Left colon (tissue), 2 donors: ENCODE results near the gene DSPP. TPM values are rescaled to one million over a fixed set of nuclear protein-coding genes. Genes with fewer than 3 reads are reported as not detected.
"Not testable (repeated sequence)": the region's sequence is repeated elsewhere in the genome, so short reads cannot be mapped to it uniquely, and the experiment has no call there.

Experiments used
- ATAC-seq: fragments of 200-7000 bp; cut with Tn5 transposase; one replicate; pipeline ENCODE4 v1.9.1; 2020; ENCODE audit warnings: mild to moderate bottlenecking, moderate library complexity
- DNase-seq, 2 donors: peaks; one replicate each; pipeline ENCODE4 v3.0.0-alpha.2; 2020
- intact Hi-C, 2 donors: fragments of 100-400 bp; cut with DNase I in 1 of 2; cut with micrococcal nuclease in 1 of 2; formaldehyde crosslinking; loops; one replicate each; pipeline versions ENCODE4 v1.11.2 to v1.14.0; 2022; cut with DNase I, micrococcal nuclease
- long read RNA-seq: library from polyadenylated mRNA; unstranded; transcript quantifications from one replicate; pipeline ENCODE4 v2.0.0, GENCODE V29; 2021
- total RNA-seq, 2 donors: library from RNA; stranded (reverse); fragmentation: NEBNext Ultra II Directional; extraction: Animal tissue kit (Norgen Biotek cat#: 25700); gene quantifications; one replicate each; pipeline ENCODE4 v1.2.1, GENCODE V29; 2021
- donor health status: DM: no; HTN: no; CAD: no.
- donor health status: DM: yes; HTN: yes; CAD: no.

DSPP gene
- not detected for total RNA-seq
- long read RNA-seq: 0 reads

DNA sequence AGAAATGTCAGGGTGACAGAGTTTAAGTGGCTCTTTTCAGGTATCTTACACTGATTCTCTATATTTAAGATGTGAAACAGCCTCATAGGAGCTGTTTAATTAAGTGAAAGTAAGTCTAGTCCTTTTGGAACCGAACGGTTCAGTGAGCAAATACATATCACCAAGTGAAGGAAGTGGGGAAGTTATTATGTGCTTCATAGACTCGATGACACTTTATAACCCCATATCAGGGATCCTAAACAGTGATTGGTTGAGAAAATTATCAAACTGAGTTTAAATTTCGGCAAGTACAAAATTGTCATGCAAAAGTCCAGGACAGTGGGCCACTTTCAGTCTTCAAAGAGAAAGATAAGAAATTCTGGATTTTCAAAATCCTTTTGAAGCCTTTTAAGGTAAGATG, at the start of gene DSPP:
Gene DSPP (plus strand): TSS at position 301 of the 400 bp plus-strand sequence. CDS start 2,380 bp downstream, outside the sequence.
- no peak for DNase-seq
- no peak for ATAC-seq
- intact Hi-C loops: no loop called here

DNA sequence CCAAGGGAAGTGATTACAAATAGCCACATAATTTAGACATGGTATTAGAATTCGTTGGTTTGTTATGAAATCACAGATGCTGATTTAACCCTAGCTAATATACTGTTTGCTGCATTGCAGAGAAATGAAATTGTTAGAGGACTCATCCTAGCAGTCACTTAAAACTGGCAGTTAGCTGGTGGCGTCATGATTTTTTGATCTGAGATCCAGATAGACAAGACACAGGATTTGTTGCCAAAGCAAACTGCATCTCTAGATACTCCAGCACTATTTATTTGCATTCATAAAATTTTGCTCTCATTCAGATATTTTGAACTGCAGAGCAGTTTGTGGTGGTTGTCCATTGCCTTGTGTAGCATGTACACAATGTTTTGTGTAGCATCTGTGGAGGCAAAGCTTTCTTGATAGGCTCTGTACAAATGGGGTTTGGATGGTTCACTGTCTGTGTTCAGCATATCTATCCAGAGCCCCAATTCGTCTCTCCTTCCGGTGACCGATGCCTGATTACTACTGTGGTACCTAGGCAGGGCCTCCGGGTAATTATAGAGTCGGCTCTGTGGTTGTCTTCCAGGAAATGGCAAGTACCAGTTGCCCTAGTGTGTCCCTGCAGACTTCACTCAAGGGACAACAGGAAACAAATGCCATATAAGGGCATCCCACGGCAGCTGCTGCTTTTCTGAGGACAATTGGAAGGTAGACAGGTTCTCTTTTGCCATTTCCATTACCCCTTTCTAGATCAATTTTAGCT, 49.1 kb upstream of the DSPP start:
- DNase-seq: no peak
- intact Hi-C loops: no loop called here
- no peak for ATAC-seq

DNA sequence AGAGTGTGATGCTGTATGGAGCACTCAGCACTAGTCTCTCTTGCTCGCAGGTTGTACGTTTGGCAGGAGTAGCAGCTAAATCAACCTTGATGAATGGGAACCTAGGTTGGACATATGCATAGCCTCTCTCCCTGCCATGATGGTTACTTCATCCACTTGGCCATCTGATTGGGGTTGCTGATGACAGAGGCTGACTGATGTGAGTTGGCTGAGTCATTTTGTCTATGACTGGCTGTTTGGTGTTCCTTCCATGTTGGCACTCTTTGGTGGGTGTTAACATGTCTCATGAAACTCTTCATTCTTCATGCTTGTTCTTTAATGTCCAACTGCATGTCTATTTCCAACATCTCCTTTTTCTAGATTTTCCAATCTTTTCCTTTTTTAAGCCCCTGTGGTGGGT, 47.5 kb upstream of the DSPP start:
- ATAC-seq: no peak
- no peak for DNase-seq
- intact Hi-C loops: no loop called here

DNA sequence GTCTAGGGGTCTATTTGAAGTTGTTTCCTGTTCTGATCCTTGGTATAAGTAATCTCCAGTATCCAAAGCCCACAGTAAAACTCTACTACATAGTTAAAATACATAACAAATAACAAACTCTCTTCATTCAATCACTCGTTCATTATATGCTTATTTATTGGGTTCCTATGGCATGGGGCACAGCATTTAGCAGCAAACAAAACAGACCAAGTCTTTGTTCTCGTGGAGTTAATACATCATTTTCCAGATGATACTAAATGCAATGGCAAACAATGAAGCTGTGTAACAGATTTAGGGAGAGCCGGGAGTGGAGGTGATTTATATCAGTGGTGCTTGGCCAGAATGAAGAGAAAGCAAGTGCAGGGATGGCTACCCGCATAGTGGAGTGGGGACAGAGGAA, 42.6 kb upstream of the DSPP start:
- DNase-seq (no peak), ATAC-seq (no peak)
- intact Hi-C loops: no loop called here

DNA sequence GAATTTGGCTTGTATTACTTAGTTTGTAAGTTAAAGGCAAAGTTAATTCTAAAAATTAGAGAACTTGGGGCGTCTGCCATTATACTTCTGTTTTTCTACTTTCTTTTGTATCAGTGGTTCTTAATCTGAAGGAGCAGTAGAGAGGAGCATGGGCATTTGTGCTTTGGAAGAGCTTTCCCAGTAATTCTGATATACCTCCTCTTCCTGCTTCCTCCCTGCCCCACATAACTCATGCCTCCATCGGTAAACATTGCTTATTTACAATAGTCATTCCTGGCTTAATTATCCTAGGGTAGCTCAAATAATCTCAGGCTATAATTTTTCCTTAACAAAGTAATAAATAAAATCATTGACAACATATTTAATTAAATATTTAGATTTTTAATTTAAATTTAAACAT, 42.1 kb upstream of the DSPP start:
- no peak for DNase-seq
- intact Hi-C loops: no loop called here
- ATAC-seq: no peak

DNA sequence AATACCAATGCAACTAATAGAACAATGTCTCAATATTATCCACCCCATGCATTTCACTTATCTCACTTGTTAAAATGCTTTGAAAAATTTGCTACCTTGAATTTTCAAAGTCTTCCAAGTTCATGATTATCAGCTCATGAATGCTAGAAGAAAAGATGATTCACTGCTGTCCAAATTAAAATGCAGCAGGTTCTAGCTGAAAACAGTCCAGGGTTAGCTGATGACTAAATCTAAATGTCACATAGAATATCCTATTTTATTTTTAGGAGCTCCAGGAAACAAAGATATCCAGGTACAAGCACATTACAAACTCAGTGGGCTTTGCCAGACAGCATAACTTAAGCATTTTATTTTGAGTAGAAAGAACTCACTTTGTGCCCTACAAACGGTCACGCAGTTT, 41.1 kb upstream of the DSPP start:
- ATAC-seq: no peak
- intact Hi-C loops: no loop called here
- DNase-seq: no peak

DNA sequence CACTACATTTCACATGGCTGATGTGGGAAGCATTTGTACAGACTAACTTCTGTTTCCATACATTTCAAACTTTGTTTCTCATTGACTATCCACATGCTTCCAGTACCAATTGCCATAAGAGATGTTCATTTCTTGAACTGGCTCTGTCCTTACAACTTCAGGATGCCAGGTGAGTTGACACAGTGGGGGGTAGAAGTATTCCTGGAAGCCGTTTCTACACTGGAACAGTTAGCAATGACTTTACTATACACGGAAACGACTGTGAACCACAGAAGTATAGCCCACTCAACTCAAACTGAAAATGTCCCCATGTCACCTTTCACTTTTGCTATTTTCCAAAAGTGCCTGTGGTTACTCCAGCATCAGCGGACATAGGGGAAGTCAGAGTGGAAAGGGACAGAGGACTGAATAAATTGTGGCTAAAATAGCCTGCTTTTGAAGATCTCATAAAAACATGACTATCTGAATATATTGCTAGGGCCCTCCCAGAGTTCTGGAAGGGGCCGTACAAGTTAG, 38.0 kb upstream of the DSPP start:
- intact Hi-C loops: no loop called here
- ATAC-seq (no peak), DNase-seq (no peak)

DNA sequence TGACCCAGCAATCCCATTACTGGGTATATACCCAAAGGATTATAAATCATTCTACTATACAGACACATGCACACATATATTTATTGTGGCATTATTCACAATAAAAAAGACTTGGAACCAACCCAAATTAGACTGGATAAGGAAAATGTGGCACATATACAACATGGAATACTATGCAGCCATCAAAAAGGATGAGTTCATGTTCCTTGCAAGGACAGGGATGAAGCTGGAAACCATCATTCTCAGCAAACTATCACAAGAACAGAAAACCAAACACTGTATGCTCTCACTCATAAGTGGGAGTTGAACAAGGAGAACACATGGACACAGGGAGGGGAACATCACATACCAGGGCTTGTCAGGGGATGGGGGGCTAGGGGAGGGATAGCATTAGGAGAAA, 34.0 kb upstream of the DSPP start:
- ATAC-seq, intact Hi-C loops, DNase-seq: not testable (repeated sequence)

DNA sequence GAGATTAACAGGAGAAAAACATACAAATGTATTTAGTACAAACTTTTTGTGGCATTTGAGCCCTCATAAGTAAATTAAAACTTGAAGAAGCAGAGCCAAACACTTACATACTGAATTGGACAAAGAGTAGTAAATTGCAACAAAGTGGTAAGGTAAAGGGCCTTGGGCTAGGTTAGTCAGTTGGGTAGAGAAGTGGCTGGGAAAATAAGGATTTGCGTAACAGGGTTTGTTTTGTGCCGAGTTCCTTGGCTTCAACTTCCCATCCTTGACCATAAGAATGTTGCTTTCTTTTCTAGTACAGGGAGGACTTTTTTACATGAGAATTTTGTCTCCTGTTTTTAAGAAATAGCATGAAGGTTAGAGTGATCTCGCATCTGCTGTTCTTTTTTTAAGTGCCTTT, 33.3 kb upstream of the DSPP start:
- intact Hi-C loops: no loop called here
- DNase-seq: no peak
- no peak for ATAC-seq

DNA sequence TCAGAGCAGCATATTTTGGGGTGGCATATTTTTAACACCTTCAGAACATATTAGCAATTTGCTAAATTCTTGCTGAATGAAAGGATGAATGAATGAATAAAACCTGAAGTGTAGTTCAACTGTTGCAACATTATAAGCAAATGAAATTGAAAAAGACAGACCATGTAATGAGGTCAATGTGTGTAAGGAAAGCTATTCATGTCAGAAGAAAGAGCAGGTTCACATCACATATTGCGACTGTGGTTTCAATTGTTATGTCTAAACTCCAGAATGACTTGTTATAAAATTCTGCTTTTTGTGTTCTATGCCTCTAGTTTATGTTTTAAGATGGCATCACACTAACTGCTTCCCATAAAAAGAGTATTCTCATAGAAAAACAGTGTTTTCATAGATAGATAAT, 32.9 kb upstream of the DSPP start:
- intact Hi-C loops: no loop called here
- ATAC-seq: no peak
- DNase-seq: no peak

DNA sequence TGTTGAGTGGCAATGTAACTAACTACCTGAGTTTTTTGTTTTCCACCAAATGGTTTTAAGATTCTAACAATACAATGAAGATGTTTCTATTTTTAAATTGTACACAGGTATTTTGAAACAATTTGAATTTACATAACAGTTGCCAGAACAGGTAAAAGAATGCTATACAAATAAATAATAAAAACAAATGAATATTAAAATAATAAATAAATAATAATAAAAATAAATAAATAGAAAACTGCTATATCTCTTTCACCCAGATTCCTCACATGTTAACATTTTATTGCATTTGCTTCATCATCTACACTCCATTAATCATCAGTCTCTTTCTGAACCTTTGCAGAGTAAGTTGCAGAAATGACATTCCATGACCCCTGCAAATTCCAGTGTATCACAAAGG, 32.3 kb upstream of the DSPP start:
- intact Hi-C loops: no loop called here
- no peak for DNase-seq
- no peak for ATAC-seq

DNA sequence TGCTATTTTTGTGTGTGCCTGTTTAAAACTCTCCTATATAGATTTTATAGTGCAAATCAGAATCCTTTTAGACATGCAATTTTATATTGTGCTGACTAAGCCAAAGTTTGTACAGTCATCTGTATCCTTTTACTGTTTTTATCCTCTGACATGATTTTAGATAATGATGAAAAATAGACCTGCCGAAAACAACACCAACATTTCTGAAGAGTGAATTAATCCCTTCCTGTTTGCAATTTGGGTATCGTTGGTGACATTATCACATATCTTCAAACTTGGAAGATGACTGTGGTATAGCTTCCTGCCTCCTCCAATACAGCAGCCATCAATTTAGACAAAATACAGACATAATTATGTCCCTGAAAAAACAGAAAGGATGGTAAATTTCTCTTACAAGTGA, 28.9 kb upstream of the DSPP start:
- no peak for ATAC-seq
- intact Hi-C loops: no loop called here
- no peak for DNase-seq

DNA sequence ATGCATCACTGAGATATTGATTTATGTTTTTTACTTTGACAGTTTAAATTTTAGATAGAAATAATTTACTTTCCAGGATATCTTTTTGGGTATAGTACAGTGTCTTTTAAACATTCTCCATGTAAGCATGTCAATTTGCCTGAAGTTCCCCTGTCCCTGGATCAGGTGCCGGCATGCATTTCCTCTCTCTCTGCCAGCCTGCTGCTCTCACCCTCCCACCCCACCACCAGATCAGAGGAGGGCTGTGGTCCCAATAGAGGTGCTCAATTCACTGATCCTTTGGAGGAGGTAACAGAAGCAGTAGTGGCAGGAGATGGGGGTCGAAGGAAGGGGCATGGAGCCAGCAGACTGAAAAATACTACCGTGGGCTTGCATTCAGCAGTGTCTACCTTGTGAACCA, 28.3 kb upstream of the DSPP start:
- DNase-seq (no peak), ATAC-seq (no peak)
- intact Hi-C loops: no loop called here

DNA sequence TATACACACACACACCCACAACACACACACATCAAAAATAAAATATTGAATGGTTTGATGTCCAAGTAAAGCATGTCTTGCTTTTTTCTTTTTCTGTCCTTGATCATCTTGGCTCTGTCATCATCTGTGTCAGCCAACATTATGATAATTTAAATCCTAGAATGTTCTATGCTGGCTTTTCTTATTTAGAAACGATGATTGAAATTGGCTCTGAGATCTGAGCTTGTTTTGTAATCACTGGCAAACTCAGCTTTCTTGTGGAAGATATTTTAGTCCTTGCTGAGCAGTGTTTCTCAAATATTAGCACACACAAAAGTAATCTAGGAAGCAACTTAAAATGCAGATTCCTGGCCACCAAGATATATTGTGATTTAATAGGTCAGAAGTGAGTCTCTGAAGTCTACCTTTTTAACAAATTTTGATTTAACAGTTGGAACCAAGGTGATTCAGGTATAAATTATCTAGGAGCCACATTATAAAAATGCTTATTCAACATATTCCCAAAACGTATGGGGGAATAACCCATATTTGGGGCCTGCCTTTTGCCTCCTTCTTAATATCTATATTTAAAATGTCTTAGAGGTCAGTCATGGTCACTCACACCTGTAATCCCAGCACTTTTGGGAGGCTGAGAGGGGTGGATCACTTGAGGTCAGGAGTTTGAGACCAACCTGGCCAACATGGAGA, 24.0 kb upstream of the DSPP start:
- intact Hi-C loops: no loop called here
- ATAC-seq: no peak
- no peak for DNase-seq

DNA sequence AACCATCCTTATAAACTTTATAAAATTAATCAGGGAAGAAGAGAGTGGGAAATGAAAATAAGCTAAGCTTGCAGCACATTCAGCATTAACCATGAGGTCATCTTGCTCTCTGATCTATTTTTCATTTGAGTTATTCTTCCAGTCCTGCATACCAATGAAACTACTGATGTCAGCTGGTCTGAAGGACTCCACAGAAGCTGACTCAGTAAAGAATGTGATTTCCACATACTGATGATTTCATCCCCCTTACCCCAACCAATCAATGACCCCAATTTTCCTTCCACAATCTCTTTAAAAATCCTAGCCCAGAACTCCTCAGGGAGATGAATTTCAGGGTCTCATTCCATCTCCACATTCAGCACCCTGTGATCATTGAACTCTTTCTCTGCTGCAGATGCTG, 18.8 kb upstream of the DSPP start:
- intact Hi-C loops: no loop called here
- no peak for DNase-seq
- ATAC-seq: no peak

DNA sequence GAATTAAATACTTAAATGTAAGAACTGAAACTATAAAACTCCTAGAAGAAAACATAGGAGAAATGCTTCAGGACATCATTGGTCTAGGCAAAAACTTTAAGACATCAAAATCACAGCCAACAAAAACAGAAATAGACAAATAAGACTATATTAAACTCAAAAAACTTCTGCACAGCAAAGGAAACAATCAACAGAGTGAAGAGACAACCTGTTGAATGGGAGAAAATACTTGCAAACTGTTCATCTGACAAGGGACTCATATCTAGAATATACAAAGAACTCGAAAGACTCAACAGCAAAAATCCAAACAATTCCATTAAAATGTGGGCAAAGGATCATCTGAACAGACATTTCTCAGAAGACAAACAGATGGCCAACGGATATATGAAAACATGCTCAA, 16.2 kb upstream of the DSPP start:
- ATAC-seq (no peak), DNase-seq (no peak)
- intact Hi-C loops: no loop called here

DNA sequence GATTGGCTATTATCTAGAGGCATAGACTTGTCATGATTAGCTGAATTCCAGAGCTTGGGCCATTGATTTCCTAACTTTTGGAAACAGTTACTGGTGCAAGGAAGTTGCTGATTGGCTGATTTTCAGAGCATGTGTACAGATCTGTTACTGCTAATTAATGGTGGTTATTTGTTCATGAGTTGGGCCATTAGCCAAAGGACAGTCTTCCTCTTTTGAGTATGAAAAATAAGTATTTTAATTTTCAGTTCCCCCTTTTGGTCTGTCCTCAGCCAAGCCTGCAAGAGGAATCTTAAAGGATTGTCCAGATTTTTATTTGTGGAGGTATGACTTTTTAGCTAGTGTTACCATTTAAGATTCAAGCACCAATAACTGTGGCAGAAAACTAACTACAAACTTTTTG, 7.0 kb upstream of the DSPP start:
- intact Hi-C loops: no loop called here
- ATAC-seq (no peak), DNase-seq (no peak)

DNA sequence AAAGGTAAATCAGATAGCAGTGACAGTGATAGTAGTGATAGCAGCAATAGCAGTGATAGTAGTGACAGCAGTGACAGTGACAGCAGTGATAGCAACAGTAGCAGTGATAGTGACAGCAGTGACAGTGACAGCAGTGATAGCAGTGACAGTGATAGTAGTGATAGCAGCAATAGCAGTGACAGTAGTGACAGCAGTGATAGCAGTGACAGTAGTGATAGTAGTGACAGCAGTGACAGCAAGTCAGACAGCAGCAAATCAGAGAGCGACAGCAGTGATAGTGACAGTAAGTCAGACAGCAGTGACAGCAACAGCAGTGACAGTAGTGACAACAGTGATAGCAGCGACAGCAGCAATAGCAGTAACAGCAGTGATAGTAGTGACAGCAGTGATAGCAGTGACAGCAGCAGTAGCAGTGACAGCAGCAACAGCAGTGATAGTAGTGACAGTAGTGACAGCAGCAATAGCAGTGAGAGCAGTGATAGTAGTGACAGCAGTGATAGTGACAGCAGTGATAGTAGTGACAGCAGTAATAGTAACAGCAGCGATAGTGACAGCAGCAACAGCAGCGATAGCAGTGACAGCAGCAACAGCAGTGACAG, 6.1 kb downstream of the DSPP start:
- DNase-seq (no peak), ATAC-seq (no peak)
- intact Hi-C loops: no loop called here

DNA sequence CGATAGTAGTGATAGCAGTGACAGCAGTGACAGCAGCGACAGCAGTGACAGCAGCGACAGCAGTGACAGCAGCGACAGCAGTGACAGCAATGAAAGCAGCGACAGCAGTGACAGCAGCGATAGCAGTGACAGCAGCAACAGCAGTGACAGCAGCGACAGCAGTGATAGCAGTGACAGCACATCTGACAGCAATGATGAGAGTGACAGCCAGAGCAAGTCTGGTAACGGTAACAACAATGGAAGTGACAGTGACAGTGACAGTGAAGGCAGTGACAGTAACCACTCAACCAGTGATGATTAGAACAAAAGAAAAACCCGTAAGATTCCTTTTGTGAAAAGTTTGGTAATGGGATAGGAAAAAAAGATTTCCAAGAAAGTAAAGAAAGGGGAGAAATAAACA, 7.9 kb downstream of the DSPP start:
- intact Hi-C loops: no loop called here
- no peak for DNase-seq
- no peak for ATAC-seq

DNA sequence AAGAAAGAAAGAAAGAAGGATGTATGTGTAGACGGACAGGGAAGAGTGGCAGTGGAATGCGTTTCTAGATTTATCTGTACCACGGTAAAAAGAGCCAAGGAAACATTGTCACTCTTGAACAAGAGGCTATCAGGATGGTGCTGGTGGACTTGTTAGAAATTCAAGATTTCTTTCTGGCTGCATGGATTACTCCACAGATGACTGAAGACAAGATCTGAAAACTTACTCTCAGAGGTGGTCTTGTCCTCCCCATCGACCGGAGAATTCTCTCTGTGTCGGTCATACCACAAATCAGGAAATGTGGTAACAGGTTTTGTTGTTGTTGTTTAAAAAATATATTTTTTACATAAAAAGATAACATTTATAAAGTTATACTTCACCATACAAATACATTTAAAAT, 11.8 kb downstream of the DSPP start:
- intact Hi-C loops: no loop called here
- ATAC-seq: no peak
- DNase-seq: no peak
